ENCODE data around the gene MATR3.

- TF ChIP-seq CTCF (IDR thresholded peaks at IDR 0.05) (no peak), POLR2A (IDR thresholded peaks at IDR 0.05) (no peak)
These were observed 22.1 kb upstream of the MATR3 start for GRCh38 chr5:139271201-139272027.

Data from uterus (tissue), 2 donors.